Thoracic aorta (tissue), 2 donors: ENCODE results near the gene PNPLA6. TPM values are rescaled to one million over a fixed set of nuclear protein-coding genes. Genes with fewer than 3 reads are reported as not detected.
"Not testable (repeated sequence)": the region's sequence is repeated elsewhere in the genome, so short reads cannot be mapped to it uniquely, and the experiment has no call there.

Experiments used
- ATAC-seq: fragments of 150-250 bp; one replicate; pipeline ENCODE4 v1.8.0; 2017; ENCODE audit warnings: low read depth; ENCODE audit not compliant: insufficient number of reproducible peaks, low FRiP score
- DNase-seq: peaks from one replicate; pipeline ENCODE4 v3.0.0-alpha.2; 2020; ENCODE audit warnings: low spot score
- H3K27ac ChIP-seq, 2 donors: fragments of 200-600 bp; sonication (generic); 1 replicate in 1 of 2; 2 replicates in 1 of 2; pipeline ENCODE4 v1.5.1; 2016; ENCODE audit warnings: mild to moderate bottlenecking in 2 of 2, moderate library complexity in 2 of 2
- H3K27me3 ChIP-seq: fragments of 200-600 bp; sonication (generic); replicated peaks from 2 replicates; pipeline ENCODE4 v1.6.0; 2016; ENCODE audit warnings: mild to moderate bottlenecking; ENCODE audit not compliant: insufficient read depth
- H3K36me3 ChIP-seq: fragments of 200-600 bp; sonication (generic); one replicate; pipeline ENCODE4 v1.5.1; 2016
- H3K4me1 ChIP-seq, 2 donors: fragments of 200-600 bp; sonication (generic); 1 replicate in 1 of 2; 2 replicates in 1 of 2; pipeline versions ENCODE4 v1.5.1 to v1.6.0; 2016; ENCODE audit warnings: low read depth in 2 of 2, mild to moderate bottlenecking in 1 of 2; ENCODE audit not compliant: control insufficient read depth in 1 of 2
- H3K4me3 ChIP-seq: fragments of 200-600 bp; sonication (generic); 2 replicates; pipeline ENCODE4 v1.5.1; 2016; ENCODE audit warnings: mild to moderate bottlenecking
- H3K9me3 ChIP-seq: fragments of 200-600 bp; sonication (generic); 2 replicates; pipeline ENCODE4 v1.5.1; 2016
- CTCF ChIP-seq: fragments of 200-600 bp; sonication (generic); IDR thresholded peaks from one replicate; pipeline ENCODE4 v1.5.1; 2019; ENCODE audit warnings: antibody characterized with exemption
- total RNA-seq, 2 donors: library from RNA; depleted of rRNA; stranded (reverse); fragments of >200 nt; gene quantifications; one replicate each; pipeline versions ENCODE4 v1.1.0 to v1.2.3, GENCODE V29; 2016

PNPLA6 gene
- total RNA-seq, 2 donors from 2014 or later = 128 to 143 TPM

GRCh38 chr19:7534531-7535046 lies 928 bp upstream of the PNPLA6 start:
- no peaks in the 10 kb centered on the region for H3K27me3 ChIP-seq
- peak; percentile 64 for ATAC-seq
- no peak for TF ChIP-seq CTCF
- peaks cover 24% of the 10 kb centered on the region for H3K36me3 ChIP-seq
- peak overlapping the region; percentile 85 to 91 for H3K27ac ChIP-seq
- H3K9me3 ChIP-seq = no peaks in the 10 kb centered on the region
- H3K4me1 ChIP-seq = peaks cover 4 to 17% of the 10 kb centered on the region in 2 donors
- H3K4me3 ChIP-seq = peak overlapping the region; percentile 94
- DNase-seq = peak; percentile 70

- ATAC-seq = no peak
- H3K9me3 ChIP-seq = no peaks in the 10 kb centered on the region
- H3K4me3 ChIP-seq = peak overlapping the region; percentile 94
- H3K27me3 ChIP-seq = no peaks in the 10 kb centered on the region
- H3K27ac ChIP-seq = peak overlapping the region; percentile 85 to 91
- peaks cover 36% of the 10 kb centered on the region for H3K36me3 ChIP-seq
- no peak for DNase-seq
- no peak for TF ChIP-seq CTCF
- H3K4me1 ChIP-seq = peaks cover 4 to 17% of the 10 kb centered on the region in 2 donors
These were observed 630 bp downstream of the PNPLA6 start for GRCh38 chr19:7535998-7536695.

- peaks cover 58% of the 10 kb centered on the region for H3K36me3 ChIP-seq
- not testable (repeated sequence) for H3K27me3 ChIP-seq, DNase-seq, H3K4me3 ChIP-seq, H3K27ac ChIP-seq, H3K9me3 ChIP-seq, ATAC-seq, H3K4me1 ChIP-seq
These were observed 3.5 kb downstream of the PNPLA6 start for GRCh38 chr19:7538990-7539389.

- Histone ChIP-seq H3K4me1 (peaks cover 4 to 9% of the 10 kb centered on the region in 2 donors), H3K9me3 (no peaks in the 10 kb centered on the region), H3K36me3 (peaks cover 58% of the 10 kb centered on the region), H3K27me3 (no peaks in the 10 kb centered on the region), H3K4me3 (no peak overlapping the region), H3K27ac (no peak overlapping the region)
- DNase-seq (no peak), ATAC-seq (no peak)
- TF ChIP-seq CTCF = no peak
These were observed 4.4 kb downstream of the PNPLA6 start for GRCh38 chr19:7539827-7540425.

GRCh38 chr19:7540761-7541474 lies 5.4 kb downstream of the PNPLA6 start:
- Histone ChIP-seq H3K9me3 (no peaks in the 10 kb centered on the region), H3K36me3 (peaks cover 60% of the 10 kb centered on the region), H3K27ac (no peak overlapping the region), H3K4me3 (no peak overlapping the region), H3K27me3 (no peaks in the 10 kb centered on the region), H3K4me1 (peaks cover 4 to 7% of the 10 kb centered on the region in 2 donors)
- no peak for DNase-seq
- no peak for TF ChIP-seq CTCF
- no peak for ATAC-seq
